HepG2 (cell line): Measurements from ENCODE around the gene CLCN1. TPM values are rescaled to one million over a fixed set of nuclear protein-coding genes. Genes with fewer than 3 reads are reported as not detected.

Source experiments
- BRD4 ChIP-seq: sonication (generic); formaldehyde crosslinking; IDR thresholded peaks from 2 replicates; pipeline ENCODE4 v1.4.0; 2020; ENCODE audit warnings: missing genetic modification reagents
- CHD2 ChIP-seq: IDR thresholded peaks from 2 replicates; pipeline ENCODE4 v1.6.1; 2011; ENCODE audit warnings: low read depth, low read length, improper control_type of control experiment
- CREM ChIP-seq, 2 experiments: sonication (generic) in 1 of 2; formaldehyde crosslinking in 1 of 2; IDR thresholded peaks; 2 replicates each; pipeline versions ENCODE4 v1.4.0 to v1.6.1; 2016 to 2020; ENCODE audit warnings: antibody characterized with exemption in 1 of 2, mild to moderate bottlenecking in 1 of 2, missing genetic modification reagents in 1 of 2
- FOXK2 ChIP-seq: fragments of 450-650 bp; IDR thresholded peaks from 2 replicates; pipeline ENCODE4 v1.6.1; 2016
- GABPB1 ChIP-seq: IDR thresholded peaks from 2 replicates; pipeline ENCODE4 v1.6.1; 2016; ENCODE audit warnings: mild to moderate bottlenecking, missing genetic modification reagents, moderate library complexity, missing compliant biosample characterization
- IKZF1 ChIP-seq: fragments of 450-650 bp; IDR thresholded peaks from 2 replicates; pipeline ENCODE4 v1.7.1; 2016
- IKZF4 ChIP-seq: sonication (generic); formaldehyde crosslinking; IDR thresholded peaks from 2 replicates; pipeline ENCODE4 v1.5.1; 2020; ENCODE audit warnings: borderline replicate concordance, mild to moderate bottlenecking, low read depth, missing genetic modification reagents; ENCODE audit errors: not compliant biosample characterization
- LCORL ChIP-seq, 2 experiments: fragments of 450-650 bp in 1 of 2; sonication (generic) in 1 of 2; formaldehyde crosslinking in 1 of 2; IDR thresholded peaks; 2 replicates each; pipeline versions ENCODE4 v1.5.0 to v1.6.1; 2017 to 2020; ENCODE audit warnings: antibody characterized with exemption in 1 of 2, missing genetic modification reagents in 1 of 2
- NBN ChIP-seq: fragments of 450-650 bp; conservative IDR thresholded peaks from 2 replicates; pipeline ENCODE4 v1.6.1; 2017
- SMAD9 ChIP-seq: sonication (generic); formaldehyde crosslinking; IDR thresholded peaks from 2 replicates; pipeline ENCODE4 v1.5.1; 2020; ENCODE audit warnings: mild to moderate bottlenecking, missing genetic modification reagents
- XBP1 ChIP-seq: sonication (generic); formaldehyde crosslinking; IDR thresholded peaks from 2 replicates; pipeline ENCODE4 v1.5.0; 2020; ENCODE audit warnings: missing genetic modification reagents
- ZNF17 ChIP-seq: sonication (generic); formaldehyde crosslinking; IDR thresholded peaks from 2 replicates; pipeline ENCODE4 v1.5.0; 2020; ENCODE audit warnings: mild to moderate bottlenecking, missing genetic modification reagents
- ZNF20 ChIP-seq: sonication (generic); formaldehyde crosslinking; IDR thresholded peaks from 2 replicates; pipeline ENCODE4 v1.4.0; 2020; ENCODE audit warnings: mild to moderate bottlenecking, moderate library complexity, missing genetic modification reagents
- ZSCAN31 ChIP-seq: sonication (generic); formaldehyde crosslinking; IDR thresholded peaks from 2 replicates; pipeline ENCODE4 v1.5.0; 2020; ENCODE audit warnings: low read depth, mild to moderate bottlenecking, missing genetic modification reagents
- polyA plus RNA-seq, 8 experiments: library from polyadenylated mRNA; depleted of rRNA in 3 of 8; stranded (reverse) in 7 of 8; unstranded in 1 of 8; fragments of >200 nt; fragmentation: Illumina TruSeq in 4 of 8; extraction: Trizol in 4 of 8; gene quantifications; 2 replicates each; pipeline versions ENCODE4 v1.2.1 to v1.2.3, GENCODE V29; 2011 to 2016; ENCODE audit warnings: low read depth in 4 of 8, missing spikeins in 1 of 8, mixed read lengths in 1 of 8; ENCODE audit not compliant: insufficient read depth in 1 of 8
- total RNA-seq, 5 experiments: library from RNA; depleted of rRNA; stranded (reverse); fragments of >200 nt; fragmentation: Illumina TruSeq; extraction: Trizol; gene quantifications; 2 replicates each; pipeline ENCODE4 v1.2.3, GENCODE V29; 2016; ENCODE audit warnings: low read depth in 1 of 5
- TF ChIP-seq, protein P1 (sequence below): sonication (generic); formaldehyde crosslinking; IDR thresholded peaks from 2 replicates; pipeline ENCODE4 v1.8.0; 2023; ENCODE audit warnings: mild to moderate bottlenecking, missing genetic modification reagents
- TF ChIP-seq, protein P2 (sequence below), 2 experiments: sonication (generic) in 1 of 2; formaldehyde crosslinking in 1 of 2; IDR thresholded peaks; 2 replicates each; pipeline versions ENCODE4 v1.6.1 to v1.9.0; 2014 to 2022; ENCODE audit warnings: antibody characterized with exemption in 1 of 2, borderline replicate concordance in 1 of 2, inconsistent platforms in 1 of 2, low read depth in 1 of 2, missing genetic modification reagents in 1 of 2
- TF ChIP-seq, protein P3 (sequence below): IDR thresholded peaks from 2 replicates; pipeline ENCODE4 v1.6.1; 2016; ENCODE audit warnings: missing compliant biosample characterization, missing genetic modification reagents, borderline replicate concordance
- TF ChIP-seq, protein P4 (sequence below): sonication (generic); formaldehyde crosslinking; IDR thresholded peaks from 2 replicates; pipeline ENCODE4 v1.8.0; 2022; ENCODE audit warnings: low read depth, missing genetic modification reagents

Gene CLCN1
- total and polyA plus RNA-seq, 2 of the 13 experiments (the other 11 are each of a cell fraction or from before 2014, with no cell fraction given), result 0.01 TPM; not detected in 1

DNA sequence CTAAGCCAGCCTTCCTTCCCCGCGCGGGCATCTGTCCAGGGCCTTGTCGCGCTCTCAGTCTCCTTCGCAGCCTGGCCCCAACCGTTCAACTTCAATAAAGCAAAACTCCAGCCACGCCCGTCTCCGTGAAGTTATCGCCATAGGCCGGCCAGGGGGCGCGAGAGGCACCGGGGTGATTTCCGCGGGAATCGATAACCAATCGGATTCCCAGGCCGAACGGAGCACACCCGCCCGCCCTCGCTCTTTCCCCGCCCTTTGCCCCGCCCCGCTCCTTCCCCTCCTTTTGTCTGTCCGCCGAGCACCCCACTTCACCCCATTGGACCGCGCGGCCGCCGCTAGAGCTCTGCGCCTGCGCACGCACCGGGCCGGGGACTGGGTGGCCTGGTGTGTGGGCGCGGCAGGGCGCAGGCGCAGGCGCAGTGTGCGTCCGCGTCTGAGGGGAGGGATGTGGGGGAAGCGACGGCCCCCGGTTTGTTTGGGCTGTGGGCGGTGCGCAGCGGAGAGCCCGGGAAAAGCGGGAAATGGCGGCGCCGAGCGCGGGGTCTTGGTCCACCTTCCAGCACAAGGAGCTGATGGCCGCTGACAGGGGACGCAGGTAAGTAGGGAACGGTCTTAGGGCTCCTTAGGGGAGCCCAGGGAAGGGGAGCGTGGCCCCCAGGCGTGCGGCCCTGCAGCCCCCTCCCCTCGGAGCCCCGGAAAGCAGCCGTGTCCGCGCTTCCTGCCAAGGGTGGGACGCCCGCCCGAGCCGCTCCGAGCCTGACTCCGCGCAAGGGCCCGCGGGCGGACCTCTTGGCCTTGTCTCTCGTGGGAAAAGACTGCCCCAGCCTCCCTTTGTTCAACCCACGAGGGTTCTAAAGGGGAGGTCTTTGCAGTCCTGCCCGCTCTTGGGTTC, 27.7 kb upstream of the CLCN1 start, which contains the start of gene CASP2 (continued):
- TF ChIP-seq IKZF4 (CRISPR knock-in tag), result peak; percentile 17
- TF ChIP-seq, protein P1, sequence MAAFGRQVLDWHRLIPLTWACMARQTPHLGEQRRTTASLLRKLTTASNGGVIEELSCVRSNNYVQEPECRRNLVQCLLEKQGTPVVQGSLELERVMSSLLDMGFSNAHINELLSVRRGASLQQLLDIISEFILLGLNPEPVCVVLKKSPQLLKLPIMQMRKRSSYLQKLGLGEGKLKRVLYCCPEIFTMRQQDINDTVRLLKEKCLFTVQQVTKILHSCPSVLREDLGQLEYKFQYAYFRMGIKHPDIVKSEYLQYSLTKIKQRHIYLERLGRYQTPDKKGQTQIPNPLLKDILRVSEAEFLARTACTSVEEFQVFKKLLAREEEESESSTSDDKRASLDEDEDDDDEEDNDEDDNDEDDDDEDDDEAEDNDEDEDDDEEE (CRISPR knock-in tag), result peak; percentile 84; the same call in 1 of the 2 replicates
- TF ChIP-seq GABPB1, result peak; percentile 80; the same call in 1 of the 2 replicates
- TF ChIP-seq, protein P2, sequence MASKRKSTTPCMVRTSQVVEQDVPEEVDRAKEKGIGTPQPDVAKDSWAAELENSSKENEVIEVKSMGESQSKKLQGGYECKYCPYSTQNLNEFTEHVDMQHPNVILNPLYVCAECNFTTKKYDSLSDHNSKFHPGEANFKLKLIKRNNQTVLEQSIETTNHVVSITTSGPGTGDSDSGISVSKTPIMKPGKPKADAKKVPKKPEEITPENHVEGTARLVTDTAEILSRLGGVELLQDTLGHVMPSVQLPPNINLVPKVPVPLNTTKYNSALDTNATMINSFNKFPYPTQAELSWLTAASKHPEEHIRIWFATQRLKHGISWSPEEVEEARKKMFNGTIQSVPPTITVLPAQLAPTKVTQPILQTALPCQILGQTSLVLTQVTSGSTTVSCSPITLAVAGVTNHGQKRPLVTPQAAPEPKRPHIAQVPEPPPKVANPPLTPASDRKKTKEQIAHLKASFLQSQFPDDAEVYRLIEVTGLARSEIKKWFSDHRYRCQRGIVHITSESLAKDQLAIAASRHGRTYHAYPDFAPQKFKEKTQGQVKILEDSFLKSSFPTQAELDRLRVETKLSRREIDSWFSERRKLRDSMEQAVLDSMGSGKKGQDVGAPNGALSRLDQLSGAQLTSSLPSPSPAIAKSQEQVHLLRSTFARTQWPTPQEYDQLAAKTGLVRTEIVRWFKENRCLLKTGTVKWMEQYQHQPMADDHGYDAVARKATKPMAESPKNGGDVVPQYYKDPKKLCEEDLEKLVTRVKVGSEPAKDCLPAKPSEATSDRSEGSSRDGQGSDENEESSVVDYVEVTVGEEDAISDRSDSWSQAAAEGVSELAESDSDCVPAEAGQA (IDR thresholded peaks at IDR 0.05; ENCODE audit: low read depth), result no peak; the same call in 1 of the 2 replicates
- TF ChIP-seq, protein P2 (CRISPR knock-in tag; IDR thresholded peaks at IDR 0.05; ENCODE audit: borderline replicate concordance), result no peak
- TF ChIP-seq ZNF17 (CRISPR knock-in tag), result no peak
- TF ChIP-seq CREM (IDR thresholded peaks at IDR 0.05), result no peak
- TF ChIP-seq CREM (CRISPR knock-in tag; IDR thresholded peaks at IDR 0.05), result no peak
- no peak for TF ChIP-seq LCORL (IDR thresholded peaks at IDR 0.05)
- TF ChIP-seq LCORL (CRISPR knock-in tag; IDR thresholded peaks at IDR 0.05), result no peak
- TF ChIP-seq NBN, result no peak
- no peak for TF ChIP-seq SMAD9 (CRISPR knock-in tag)
- TF ChIP-seq, protein P3, sequence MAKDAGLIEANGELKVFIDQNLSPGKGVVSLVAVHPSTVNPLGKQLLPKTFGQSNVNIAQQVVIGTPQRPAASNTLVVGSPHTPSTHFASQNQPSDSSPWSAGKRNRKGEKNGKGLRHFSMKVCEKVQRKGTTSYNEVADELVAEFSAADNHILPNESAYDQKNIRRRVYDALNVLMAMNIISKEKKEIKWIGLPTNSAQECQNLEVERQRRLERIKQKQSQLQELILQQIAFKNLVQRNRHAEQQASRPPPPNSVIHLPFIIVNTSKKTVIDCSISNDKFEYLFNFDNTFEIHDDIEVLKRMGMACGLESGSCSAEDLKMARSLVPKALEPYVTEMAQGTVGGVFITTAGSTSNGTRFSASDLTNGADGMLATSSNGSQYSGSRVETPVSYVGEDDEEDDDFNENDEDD (CRISPR knock-in tag), result peak; percentile 86; the same call in 1 of the 2 replicates
- no peak for TF ChIP-seq FOXK2
- TF ChIP-seq ZNF20 (CRISPR knock-in tag), result 0 out of 2 replicates have a peak, but pooled peaks have one; percentile 30
- TF ChIP-seq CHD2, result no peak
- peak; percentile 92 for TF ChIP-seq ZSCAN31 (CRISPR knock-in tag)
- TF ChIP-seq XBP1 (CRISPR knock-in tag), result no peak
- TF ChIP-seq, protein P4, sequence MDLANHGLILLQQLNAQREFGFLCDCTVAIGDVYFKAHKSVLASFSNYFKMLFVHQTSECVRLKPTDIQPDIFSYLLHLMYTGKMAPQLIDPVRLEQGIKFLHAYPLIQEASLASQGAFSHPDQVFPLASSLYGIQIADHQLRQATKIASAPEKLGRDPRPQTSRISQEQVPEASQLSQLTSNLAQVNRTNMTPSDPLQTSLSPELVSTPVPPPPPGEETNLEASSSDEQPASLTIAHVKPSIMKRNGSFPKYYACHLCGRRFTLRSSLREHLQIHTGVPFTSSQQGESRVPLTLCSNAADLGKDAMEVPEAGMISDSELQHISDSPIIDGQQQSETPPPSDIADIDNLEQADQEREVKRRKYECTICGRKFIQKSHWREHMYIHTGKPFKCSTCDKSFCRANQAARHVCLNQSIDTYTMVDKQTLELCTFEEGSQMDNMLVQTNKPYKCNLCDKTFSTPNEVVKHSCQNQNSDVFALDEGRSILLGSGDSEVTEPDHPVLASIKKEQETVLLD, result peak; percentile 82; the same call in 1 of the 2 replicates
- peak; percentile 74; the same call in 1 of the 2 replicates for TF ChIP-seq BRD4 (CRISPR knock-in tag)
- TF ChIP-seq IKZF1, result no peak
